ENCODE results near the gene BABAM2.

GRCh38 chr2:28296904-28297303, 406.4 kb downstream of the BABAM2 start:
- no peak for TF ChIP-seq CTCF (IDR thresholded peaks at IDR 0.05)
- no peak for TF ChIP-seq POLR2A (IDR thresholded peaks at IDR 0.05)

Measured in right lobe of liver (tissue), 4 donors.